HG02885 (cell line): Measurements from ENCODE around the gene SDK1.
A peak's percentile ranks its signal among the peaks of the same experiment; 100 is the strongest.

ENCODE experiments used
- ATAC-seq: cut with Tn5 transposase; IDR thresholded peaks from one replicate; pipeline ENCODE4 v1.9.1; 2021; ENCODE audit warnings: mild to moderate bottlenecking; ENCODE audit not compliant: unreplicated experiment, poor library complexity

The SDK1 gene

GRCh38 chr7:3285652-3286051, 15.4 kb upstream of the SDK1 start:
- ATAC-seq = no peak

DNA sequence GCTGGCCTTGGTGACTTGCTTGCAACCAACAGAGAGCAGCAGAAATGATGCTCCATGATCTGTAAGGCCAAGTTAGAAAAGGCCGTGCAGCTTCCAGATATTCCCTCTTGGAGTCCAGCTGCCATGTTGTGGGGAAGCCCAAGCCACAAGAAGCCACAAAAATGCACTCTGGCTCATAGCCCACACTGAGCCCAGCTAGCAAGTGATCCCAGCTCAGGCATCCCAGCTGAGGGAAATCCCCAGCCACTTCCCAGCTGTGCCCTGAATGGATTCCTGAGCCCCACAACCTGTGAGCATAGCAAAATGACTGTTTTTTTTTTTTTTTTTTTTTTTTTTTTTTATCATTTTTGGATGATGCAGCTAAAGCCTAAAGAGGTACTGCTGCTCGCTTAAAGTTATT, 11.1 kb upstream of the SDK1 start:
- ATAC-seq = no peak

GRCh38 chr7:3292694-3293093, 8.4 kb upstream of the SDK1 start:
- no peak for ATAC-seq

DNA sequence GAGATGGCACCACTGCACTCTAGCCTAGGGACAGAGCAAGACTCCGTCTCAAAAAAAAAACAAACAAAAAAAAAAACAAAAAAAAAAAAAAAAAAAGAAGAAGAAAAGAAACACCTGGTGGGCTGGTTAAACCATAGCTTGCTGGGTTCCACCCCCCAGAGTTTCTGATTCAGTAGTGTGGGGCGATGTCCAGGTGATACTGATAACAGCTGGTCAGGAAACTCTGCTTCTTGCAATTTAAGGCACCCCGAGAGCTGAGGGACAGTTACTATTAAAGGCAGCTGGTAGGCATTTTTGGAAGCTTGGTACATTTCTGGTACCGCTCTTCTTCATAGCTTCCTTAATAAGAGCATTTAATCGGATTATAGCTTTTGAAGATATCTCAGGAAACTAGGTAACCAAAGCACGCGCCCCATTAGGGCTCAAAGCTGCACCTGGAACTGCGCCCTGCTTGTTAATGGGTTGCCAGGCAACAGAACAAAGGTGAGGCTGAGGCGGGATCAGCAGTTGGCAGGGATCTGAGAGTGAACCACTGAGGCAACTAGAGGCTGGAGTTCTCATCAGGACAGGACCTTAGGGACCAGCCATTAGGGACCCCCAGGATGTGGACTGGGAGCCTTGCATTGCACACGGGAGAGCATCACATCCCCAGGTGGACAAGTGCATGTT, 6.5 kb upstream of the SDK1 start:
- ATAC-seq = no peak

DNA sequence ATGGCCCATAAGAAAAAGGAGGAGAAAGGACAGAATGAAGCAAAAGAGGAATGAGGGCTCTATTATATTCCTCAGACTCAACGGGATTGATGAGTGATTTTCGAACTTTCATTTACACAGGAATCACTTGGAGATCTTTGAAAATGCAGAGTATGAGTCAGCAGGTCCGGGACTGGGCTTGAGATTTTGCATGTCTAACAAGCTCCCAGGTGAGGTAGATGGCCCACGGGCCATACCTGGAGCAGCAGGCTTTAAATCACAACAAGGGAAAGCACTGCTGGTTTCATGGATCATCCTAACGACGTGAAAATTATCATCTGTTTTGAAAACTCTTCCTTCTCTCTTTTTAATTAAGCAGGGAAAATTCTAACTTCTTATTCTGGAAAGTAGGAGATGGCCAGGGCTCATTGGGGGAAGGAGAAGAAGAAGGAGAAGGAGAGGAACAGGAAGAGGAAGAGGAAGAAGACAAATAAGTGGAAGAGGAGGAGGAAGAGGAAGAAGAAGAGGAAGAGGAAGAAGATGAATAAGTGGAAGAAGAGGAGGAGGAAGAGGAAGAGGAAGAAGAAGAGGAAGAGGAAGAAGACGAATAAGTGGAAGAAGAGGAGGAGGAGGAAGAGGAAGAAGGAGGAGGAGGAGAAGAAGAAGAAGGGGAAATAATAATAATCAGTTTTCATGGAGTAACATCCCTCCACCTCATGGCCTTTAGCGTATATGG, 3.8 kb upstream of the SDK1 start:
- ATAC-seq = no peak

GRCh38 chr7:3300221-3300650, 816 bp upstream of the SDK1 start:
- ATAC-seq = no peak

GRCh38 chr7:3301449-3301731, 338 bp downstream of the SDK1 start:
- peak; percentile 24 for ATAC-seq

- ATAC-seq = no peak
Observed at GRCh38 chr7:3301831-3302618, 973 bp downstream of the SDK1 start.

DNA sequence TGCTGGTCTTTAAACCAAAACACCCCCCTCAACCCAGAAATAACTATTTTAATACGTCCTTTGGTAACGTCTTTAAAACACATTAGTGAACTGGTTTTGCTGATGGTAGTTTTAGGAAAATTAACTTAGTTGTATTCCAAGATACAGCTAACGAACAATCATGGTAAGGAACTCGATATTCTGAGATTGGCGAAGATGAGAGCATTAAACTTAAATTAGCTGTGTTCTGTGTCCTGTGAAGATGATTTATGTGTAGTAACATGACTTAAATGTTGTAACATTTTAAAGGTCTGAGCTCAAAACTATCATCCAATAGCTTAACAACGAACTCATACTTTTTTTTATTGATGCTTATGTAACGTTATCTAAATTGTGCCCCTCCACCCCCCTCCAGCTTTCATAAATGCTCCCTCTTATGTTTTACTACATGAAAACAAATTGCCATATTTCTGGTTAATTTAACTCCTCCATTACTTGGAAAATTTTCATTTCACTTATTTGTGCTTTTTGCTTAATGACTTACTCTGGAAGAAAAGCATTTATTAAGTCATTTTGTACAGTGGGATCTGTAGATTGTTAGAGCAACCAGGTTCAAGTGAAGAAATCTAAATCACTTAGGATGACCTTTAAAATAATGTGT, 1.7 kb downstream of the SDK1 start:
- no peak for ATAC-seq

DNA sequence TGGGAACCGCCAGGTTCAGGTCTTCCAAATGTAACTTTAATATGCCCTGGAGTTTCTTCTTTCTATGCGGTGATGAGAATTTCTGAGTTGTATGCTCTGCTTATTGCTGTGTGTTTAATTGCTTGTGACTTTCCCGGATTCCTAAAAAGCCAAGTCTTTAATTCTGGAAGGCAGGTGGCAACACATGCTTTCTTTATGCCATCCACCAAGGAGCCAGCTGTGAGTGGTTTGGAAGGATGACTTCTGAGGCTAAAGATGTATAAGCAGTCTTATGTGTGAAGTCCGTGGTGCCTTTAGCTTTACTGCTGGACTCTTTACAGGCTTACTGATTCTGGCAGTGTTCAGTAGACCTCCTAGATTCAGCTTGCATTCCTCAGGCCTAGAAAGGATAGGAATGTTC, 3.1 kb downstream of the SDK1 start:
- no peak for ATAC-seq

- no peak for ATAC-seq
Observed at GRCh38 chr7:3307435-3307834, 6.4 kb downstream of the SDK1 start.

DNA sequence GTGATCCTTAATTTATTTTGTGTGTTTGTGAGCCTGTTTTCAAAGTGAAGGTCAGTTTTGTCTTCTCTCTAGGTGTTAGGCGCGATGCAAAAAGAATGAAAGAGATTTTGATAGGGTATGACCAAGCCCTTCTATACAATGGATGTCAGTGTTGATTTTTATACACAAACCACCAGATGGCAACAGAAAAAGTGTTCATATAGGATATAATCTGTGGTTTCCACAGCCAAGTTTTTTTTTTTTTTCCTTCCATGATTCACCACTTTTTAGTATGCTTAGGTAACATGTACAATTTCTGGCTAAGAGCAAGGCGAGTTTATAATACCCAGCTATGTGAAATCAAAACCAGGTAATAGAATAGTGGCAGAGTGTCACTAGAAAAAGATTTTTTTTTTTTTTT, 8.1 kb downstream of the SDK1 start:
- no peak for ATAC-seq

- no peak for ATAC-seq
Observed at GRCh38 chr7:3309956-3310355, 8.9 kb downstream of the SDK1 start.

DNA sequence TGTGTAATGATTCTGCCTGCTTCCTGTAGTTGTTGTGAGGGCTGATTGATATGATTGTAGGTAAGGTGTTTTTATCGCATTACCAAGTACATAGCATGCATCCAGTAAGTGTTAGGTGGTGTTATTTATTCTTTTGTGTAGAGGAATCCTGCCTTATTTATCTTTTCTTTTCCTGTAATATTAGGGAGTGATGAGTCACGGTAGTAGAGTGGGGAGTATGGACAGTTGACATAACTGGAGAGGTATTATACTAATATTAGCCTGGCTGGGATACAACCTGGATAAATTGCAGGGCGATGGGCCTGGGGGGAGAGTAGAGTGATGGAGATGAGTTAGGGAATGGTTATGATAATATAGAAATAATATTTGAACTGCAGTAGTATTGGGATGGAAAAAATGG, 9.8 kb downstream of the SDK1 start:
- ATAC-seq = no peak

DNA sequence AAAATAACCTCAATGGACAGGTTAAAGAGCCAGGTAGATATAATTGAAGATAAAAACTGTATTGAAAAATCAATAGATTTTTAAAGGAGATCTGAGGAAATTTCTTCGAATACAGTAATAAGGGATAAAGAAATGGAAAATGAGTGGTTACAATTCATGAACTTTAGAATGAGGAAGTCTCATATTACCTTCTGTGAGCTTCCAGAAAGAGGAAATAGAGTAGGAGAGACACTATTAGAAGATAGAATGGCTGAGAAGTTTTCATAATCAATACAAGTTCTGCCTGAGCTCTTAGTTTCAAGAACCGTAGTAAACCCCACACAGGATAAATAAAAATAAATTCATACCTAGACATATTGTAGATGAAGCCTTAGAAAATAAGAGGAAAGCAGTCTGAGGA, 11.5 kb downstream of the SDK1 start:
- no peak for ATAC-seq

- no peak for ATAC-seq
Observed at GRCh38 chr7:3318874-3319273, 17.8 kb downstream of the SDK1 start.

DNA sequence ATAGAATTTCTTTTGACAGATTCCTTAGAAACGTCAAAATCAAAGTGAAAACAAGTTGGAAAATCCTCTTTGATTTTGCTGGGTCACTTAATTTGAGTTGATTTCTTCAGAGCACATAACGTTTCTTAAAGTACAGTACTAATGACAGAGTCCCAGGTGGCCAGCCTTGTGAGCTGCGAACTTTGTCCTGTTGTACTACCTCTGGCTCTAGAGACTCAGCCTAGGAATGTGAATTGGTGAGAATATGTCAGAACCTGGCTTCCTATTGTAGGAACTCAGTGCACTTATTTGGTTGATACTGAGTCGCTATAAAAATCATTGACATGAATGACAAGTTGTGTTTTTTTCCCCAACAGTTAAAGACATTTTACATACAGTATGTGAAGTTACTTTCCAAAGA, 20.2 kb downstream of the SDK1 start:
- no peak for ATAC-seq

DNA sequence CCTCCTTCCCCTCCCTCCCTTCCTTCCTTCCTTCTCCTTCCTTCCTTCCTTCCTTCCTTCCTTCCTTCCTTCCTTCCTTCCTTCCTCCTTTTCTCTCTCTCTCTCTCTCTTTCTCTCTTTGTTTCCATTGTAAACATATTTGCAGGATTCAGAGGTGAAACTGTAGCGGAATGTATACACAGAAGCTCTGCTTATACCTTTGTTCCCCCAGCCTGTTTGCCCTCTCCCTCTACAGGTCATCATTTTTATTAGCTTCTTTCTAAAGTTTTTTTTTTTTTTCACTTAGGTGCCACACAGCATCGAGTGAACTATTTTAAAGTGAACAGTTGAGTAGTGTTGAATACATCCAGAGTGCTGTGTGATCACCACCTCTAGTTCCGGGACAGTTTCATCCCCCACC, 20.7 kb downstream of the SDK1 start:
- ATAC-seq = no peak

DNA sequence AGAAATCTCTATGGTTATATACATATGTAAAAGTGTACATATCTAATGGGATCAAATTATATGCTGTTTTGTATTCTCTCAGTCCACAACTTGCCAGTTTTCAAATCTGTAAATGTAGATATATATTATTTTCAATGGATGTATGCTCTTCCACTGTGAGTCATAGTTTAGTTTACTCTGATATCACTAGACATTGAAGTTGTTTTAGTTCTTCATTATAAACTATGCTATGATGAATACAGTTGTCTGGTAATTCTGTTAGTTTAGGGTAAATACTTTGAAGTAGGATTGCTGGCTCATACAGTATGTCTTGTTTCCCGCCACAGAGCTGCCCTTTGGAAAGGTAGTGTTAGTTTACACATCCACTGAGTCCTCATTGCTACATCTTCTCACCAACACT, 25.2 kb downstream of the SDK1 start:
- ATAC-seq = no peak

DNA sequence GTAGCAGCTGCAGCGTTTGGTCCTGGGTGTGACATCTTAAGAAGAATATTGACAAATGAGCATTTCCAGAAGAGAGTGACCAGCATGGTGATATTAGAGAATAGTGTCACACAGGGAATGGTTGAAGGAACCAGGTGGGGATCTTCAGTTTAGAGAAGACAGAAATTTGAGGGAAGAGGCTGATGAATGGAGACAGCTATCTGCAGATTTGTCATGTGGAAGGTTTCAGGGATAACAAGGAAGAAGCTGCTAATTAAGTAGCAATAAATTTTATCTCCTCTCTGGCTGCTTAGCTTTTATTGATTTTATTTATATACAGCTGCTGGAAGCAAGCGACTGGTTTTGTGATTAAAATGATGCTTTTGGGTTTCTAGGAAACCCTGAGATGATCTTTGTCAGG, 26.0 kb downstream of the SDK1 start:
- no peak for ATAC-seq

GRCh38 chr7:3327655-3328054, 26.6 kb downstream of the SDK1 start:
- no peak for ATAC-seq
